ENCODE measurements around the gene NTRK1.

- no peak for TF ChIP-seq CTCF (IDR thresholded peaks at IDR 0.05)
- TF ChIP-seq POLR2A (IDR thresholded peaks at IDR 0.05): no peak
Measured at GRCh38 chr1:156865258-156865657, 4.6 kb downstream of the NTRK1 start.
